GM12878 (cell line): ENCODE data around the gene ZG16. TPM values are rescaled to one million over a fixed set of nuclear protein-coding genes. Genes with fewer than 3 reads are reported as not detected.

Source experiments
- ATAC-seq: fragments of 200-7000 bp; cut with Tn5 transposase; 3 replicates; pipeline ENCODE4 v1.9.1; 2020; ENCODE audit warnings: mild to moderate bottlenecking, moderate library complexity
- BruUV-seq: library from RNA; stranded (reverse); fragments of 400-500 nt; replicated peaks from 2 replicates; lab custom pipeline; 2021; lab: Mats Ljungman, UMichigan
- CTCF ChIA-PET: fragments of 300-600 bp; sonication (Branson Sonifier 250); formaldehyde crosslinking; extraction: SDS; loops from one replicate; lab custom pipeline; 2021; ENCODE audit warnings: inconsistent platforms; lab: Yijun Ruan, JAX
- POLR2A ChIA-PET: fragments of 350-600 bp; formaldehyde crosslinking; extraction: SDS; loops from one replicate; lab custom pipeline; 2021; ENCODE audit warnings: inconsistent platforms; lab: Charles Lee
- RAD21 ChIA-PET: fragments of 300-600 bp; sonication (Branson Sonifier 250); formaldehyde crosslinking; loops from one replicate; lab custom pipeline; 2023; ENCODE audit warnings: antibody characterized with exemption; ENCODE audit not compliant: unreplicated experiment; lab: Charles Lee
- SMC1A ChIA-PET: fragments of 300-600 bp; sonication (Branson Sonifier 250); formaldehyde crosslinking; loops from one replicate; lab custom pipeline; 2023; ENCODE audit not compliant: unreplicated experiment, uncharacterized antibody; lab: Charles Lee
- DNase-seq: peaks from one replicate; pipeline ENCODE4 v3.0.0-alpha.2; 2011; ENCODE audit warnings: low read depth, low spot score
- FAIRE-seq: peaks from 3 replicates; lab custom pipeline; 2011; peaks lifted over from hg19 to GRCh38; lab: Jason Lieb, UNC
- H2AFZ ChIP-seq: 2 replicates; pipeline ENCODE4 v1.6.0; 2011; ENCODE audit warnings: low read depth, low read length, control low read depth; ENCODE audit not compliant: control insufficient read depth
- H3K27ac ChIP-seq: 2 replicates; pipeline ENCODE4 v1.5.1; 2011; ENCODE audit warnings: control low read depth; ENCODE audit not compliant: control insufficient read depth, insufficient read depth
- H3K27me3 ChIP-seq, 2 experiments: replicated peaks in 1 of 2; 2 replicates each; pipeline versions ENCODE4 v1.6.0 to v1.6.1; 2011; ENCODE audit warnings: low read length in 1 of 2; ENCODE audit not compliant: control insufficient read depth in 2 of 2, insufficient read depth in 2 of 2
- H3K36me3 ChIP-seq, 2 experiments: 2 replicates each; pipeline ENCODE4 v1.5.1; 2011; ENCODE audit warnings: low read length in 1 of 2; ENCODE audit not compliant: control insufficient read depth in 2 of 2, insufficient read depth in 2 of 2
- H3K4me1 ChIP-seq: 2 replicates; pipeline ENCODE4 v1.6.1; 2011; ENCODE audit warnings: mild to moderate bottlenecking, low read length, moderate library complexity, mixed read lengths; ENCODE audit not compliant: control insufficient read depth, insufficient read depth
- H3K4me2 ChIP-seq: 2 replicates; pipeline ENCODE4 v1.6.0; 2011; ENCODE audit warnings: control low read depth; ENCODE audit not compliant: control insufficient read depth, insufficient read depth
- H3K4me3 ChIP-seq: fragments of 200-600 bp; sonication (generic); 2 replicates; pipeline ENCODE4 v1.5.1; 2016
- H3K79me2 ChIP-seq: 2 replicates; pipeline ENCODE4 v1.6.0; 2011; ENCODE audit warnings: low read length; ENCODE audit not compliant: control insufficient read depth, insufficient read depth
- H3K9ac ChIP-seq: 2 replicates; pipeline ENCODE4 v1.8.0; 2011; ENCODE audit warnings: low read length, control low read depth, mixed read lengths; ENCODE audit not compliant: control insufficient read depth, insufficient read depth
- H3K9me3 ChIP-seq: replicated peaks from 3 replicates; pipeline ENCODE4 v1.5.1; 2011; ENCODE audit warnings: mild to moderate bottlenecking, low read length; ENCODE audit not compliant: control insufficient read depth, insufficient read depth
- H4K20me1 ChIP-seq: 2 replicates; pipeline ENCODE4 v1.6.0; 2011; ENCODE audit not compliant: control insufficient read depth, insufficient read depth
- ZNF24 ChIP-seq: fragments of 450-650 bp; IDR thresholded peaks from 2 replicates; pipeline ENCODE4 v1.6.1; 2017; ENCODE audit warnings: antibody characterized with exemption, mild to moderate bottlenecking
- WGBS: methylation state at CpG from one replicate; pipeline ENCODE4 v1.1.6; 2016; ENCODE audit warnings: low lambda C conversion rate; ENCODE audit not compliant: insufficient replicate concordance, insufficient coverage; ENCODE audit errors: missing lambda C conversion rate; 5-methylcytosine and 5-hydroxymethylcytosine counted together
- in situ Hi-C: fragments of 300-500 bp; cut with MboI; formaldehyde crosslinking; loops from 9 replicates; pipeline ENCODE4 v1.14.3; 2018; ENCODE audit warnings: mixed read lengths
- intact Hi-C: fragments of 100-400 bp; cut with micrococcal nuclease; formaldehyde crosslinking; loops from one replicate; pipeline ENCODE4 v1.14.2; 2022; ENCODE audit not compliant: unreplicated experiment
- polyA plus RNA-seq, 11 experiments: library from polyadenylated mRNA; depleted of rRNA in 4 of 11; unstranded in 6 of 11; stranded (reverse) in 5 of 11; fragments of >200 nt; fragmentation: Nextera tagmentation in 4 of 11; fragmentation: Illumina TruSeq in 1 of 11; extraction: Ambion mirVana in 4 of 11; extraction: Trizol in 1 of 11; gene quantifications; 1 replicate in 1 of 11; 2 replicates in 10 of 11; pipeline versions ENCODE4 v1.2.1 to v1.2.3, GENCODE V29; 2011 to 2016; ENCODE audit warnings: inconsistent platforms in 2 of 11, missing spikeins in 2 of 11, low read depth in 1 of 11
- total RNA-seq, 4 experiments: library from RNA; depleted of rRNA in 3 of 4; stranded (reverse); fragments of >200 nt in 3 of 4; fragmentation: Illumina TruSeq in 1 of 4; extraction: Trizol in 1 of 4; gene quantifications; 2 replicates each; pipeline versions ENCODE4 v1.2.1 to v1.2.3, GENCODE V29; 2013 to 2021
- TF ChIP-seq, protein P1 (sequence below): fragments of 450-650 bp; IDR thresholded peaks from 2 replicates; pipeline ENCODE4 v1.6.1; 2017; ENCODE audit warnings: mild to moderate bottlenecking

ZG16 gene
- total and polyA plus RNA-seq, 10 of the 15 experiments (the other 5 are each of a cell fraction or from before 2014, with no cell fraction given): not detected

DNA sequence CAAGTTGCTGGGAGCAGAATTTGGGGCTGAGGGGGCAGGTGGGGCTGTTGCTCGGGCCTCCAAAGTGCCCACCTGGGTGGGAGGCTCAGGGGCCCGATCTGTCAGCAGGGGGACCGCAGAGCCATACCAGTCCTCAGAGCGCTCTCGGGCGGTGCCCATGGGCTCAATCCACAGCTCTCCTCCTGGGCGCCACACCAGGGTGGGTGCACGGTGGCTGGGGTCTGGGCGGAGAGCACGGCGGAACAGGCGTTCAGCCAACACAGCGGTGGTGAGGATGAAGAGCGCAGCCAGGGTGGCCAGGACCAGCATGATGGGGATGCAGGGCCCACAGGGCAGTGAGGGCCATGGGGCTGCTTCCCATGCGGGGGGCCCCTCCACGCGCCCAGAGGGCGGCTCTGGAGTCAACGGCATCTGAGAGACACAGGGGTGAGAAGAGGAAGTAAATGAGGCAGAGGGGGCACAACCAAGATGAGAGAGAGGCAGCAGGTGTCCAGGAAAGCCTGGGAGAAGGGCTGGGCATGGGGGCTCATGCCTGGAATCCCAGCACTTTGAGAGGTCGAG, 33.4 kb upstream of the ZG16 start:
- no peak; the same call in 2 of the 3 replicates for ATAC-seq
- TF ChIP-seq, protein P1, sequence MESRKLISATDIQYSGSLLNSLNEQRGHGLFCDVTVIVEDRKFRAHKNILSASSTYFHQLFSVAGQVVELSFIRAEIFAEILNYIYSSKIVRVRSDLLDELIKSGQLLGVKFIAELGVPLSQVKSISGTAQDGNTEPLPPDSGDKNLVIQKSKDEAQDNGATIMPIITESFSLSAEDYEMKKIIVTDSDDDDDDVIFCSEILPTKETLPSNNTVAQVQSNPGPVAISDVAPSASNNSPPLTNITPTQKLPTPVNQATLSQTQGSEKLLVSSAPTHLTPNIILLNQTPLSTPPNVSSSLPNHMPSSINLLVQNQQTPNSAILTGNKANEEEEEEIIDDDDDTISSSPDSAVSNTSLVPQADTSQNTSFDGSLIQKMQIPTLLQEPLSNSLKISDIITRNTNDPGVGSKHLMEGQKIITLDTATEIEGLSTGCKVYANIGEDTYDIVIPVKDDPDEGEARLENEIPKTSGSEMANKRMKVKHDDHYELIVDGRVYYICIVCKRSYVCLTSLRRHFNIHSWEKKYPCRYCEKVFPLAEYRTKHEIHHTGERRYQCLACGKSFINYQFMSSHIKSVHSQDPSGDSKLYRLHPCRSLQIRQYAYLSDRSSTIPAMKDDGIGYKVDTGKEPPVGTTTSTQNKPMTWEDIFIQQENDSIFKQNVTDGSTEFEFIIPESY: peak; percentile 33; the same call in 1 of the 2 replicates
- TF ChIP-seq ZNF24: no peak
- 75% methylated on average over 19 of the region's 20 CpGs for WGBS
- no TSS peak for BruUV-seq
- H2AFZ ChIP-seq: no peak overlapping the region
- H3K27me3 ChIP-seq: no peaks in the 10 kb centered on the region
- H3K9me3 ChIP-seq: no peaks in the 10 kb centered on the region; the same call in 2 of the 3 replicates
- H3K4me2 ChIP-seq: peak overlapping the region; percentile 93
- intact Hi-C loops: loop anchor here (5.0 kb wide), 1 partner anchor 38 kb away; no protein-coding TSS in a partner anchor
- CTCF ChIA-PET: interaction anchor here (0.9 to 1.6 kb wide), 2 partner anchors 13 to 75 kb away, joined by 3 to 4 read pairs; partner anchors contain the start of gene MVP
- H3K27ac ChIP-seq: peak overlapping the region; percentile 90
- no peak for FAIRE-seq
- H3K4me3 ChIP-seq: peak overlapping the region; percentile 62; the same call in 1 of the 2 replicates
- POLR2A ChIA-PET: interaction anchor here (1.2 to 3.4 kb wide), 5 partner anchors 10 to 76 kb away, joined by 3 to 20 read pairs (median 5); partner anchors contain the start of genes KIF22 and MVP
- no peaks in the 10 kb centered on the region; a peak in 2 of 4 replicates for H3K36me3 ChIP-seq
- DNase-seq: no peak
- RAD21 ChIA-PET: interaction anchor here (0.8 to 1.5 kb wide), 5 partner anchors 10 to 71 kb away, joined by 3 to 9 read pairs (median 3); partner anchors contain the start of gene PAGR1
- H4K20me1 ChIP-seq: no peaks in the 10 kb centered on the region; the same call in 1 of the 2 replicates
- in situ Hi-C loops: no loop called here
- H3K4me1 ChIP-seq: peaks cover 39% of the 10 kb centered on the region
- SMC1A ChIA-PET: interaction anchor here (1.0 kb wide), 2 partner anchors 12 to 14 kb away, joined by 3 to 4 read pairs; no protein-coding TSS in a partner anchor
- H3K9ac ChIP-seq: peak overlapping the region; percentile 83
- peaks cover 10% of the 10 kb centered on the region for H3K79me2 ChIP-seq
